HG02678 (cell line): Measurements from ENCODE around the gene FGFBP2.
"Not testable (repeated sequence)": the region's sequence is repeated elsewhere in the genome, so short reads cannot be mapped to it uniquely, and the experiment has no call there.

Experiments used
- ATAC-seq: cut with Tn5 transposase; IDR thresholded peaks from one replicate; pipeline ENCODE4 v1.9.1; 2021; ENCODE audit warnings: mild to moderate bottlenecking, moderate library complexity; ENCODE audit not compliant: unreplicated experiment

Gene FGFBP2

DNA sequence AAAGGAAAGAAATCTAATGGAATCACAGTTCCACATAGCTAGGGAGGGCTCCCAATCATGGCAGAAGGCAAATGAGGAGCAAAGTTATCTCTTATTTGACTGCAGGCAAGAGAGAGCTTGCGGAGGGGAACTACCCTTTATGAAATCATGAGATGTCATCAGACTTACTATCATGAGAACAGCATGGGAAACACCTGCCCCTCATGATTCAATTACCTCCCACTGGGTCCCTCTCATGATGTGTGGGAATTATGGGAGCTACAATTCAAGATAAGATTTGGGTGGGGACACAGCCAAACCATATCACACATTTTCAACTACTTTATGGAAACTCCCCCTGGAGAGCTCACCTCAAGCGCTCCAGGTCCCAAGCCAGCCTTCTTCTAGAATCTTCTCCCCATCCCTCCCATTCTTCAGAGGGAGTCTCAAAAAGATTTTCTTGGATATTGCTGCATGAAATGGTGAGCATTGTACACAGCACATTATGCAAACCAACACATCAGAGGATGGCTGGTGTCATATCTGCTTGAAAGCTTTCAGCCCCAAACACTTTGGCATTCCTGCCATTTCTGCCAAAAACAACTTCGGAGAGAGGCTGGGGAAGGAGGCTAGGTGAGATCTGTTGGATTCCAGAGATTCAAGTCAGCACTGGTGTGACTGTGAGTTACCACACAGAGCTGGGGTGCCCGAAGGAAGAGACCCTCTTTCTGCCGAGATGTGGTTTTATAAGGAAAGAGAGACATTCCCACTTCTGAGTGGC is 31.3 kb downstream of the FGFBP2 start:
- ATAC-seq = no peak

DNA sequence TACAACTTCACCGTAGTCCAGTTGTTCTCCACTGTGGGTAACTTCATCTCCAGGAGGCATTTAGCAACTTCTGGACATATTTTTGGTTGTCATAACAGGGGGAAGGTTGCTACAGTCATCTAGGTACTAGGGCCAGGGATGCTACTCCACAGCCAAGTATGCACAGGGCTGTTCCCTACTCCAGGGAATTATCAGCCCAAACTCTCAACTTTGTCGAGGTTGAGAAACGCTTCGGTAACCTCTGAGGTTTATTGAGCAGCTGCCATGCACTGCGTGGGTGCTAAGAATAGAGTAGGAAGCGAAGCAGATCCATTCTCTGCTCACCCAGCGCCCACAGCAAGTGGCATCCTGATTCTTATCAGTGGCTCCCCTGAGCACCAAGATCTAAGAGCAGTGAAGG is 32.7 kb downstream of the FGFBP2 start:
- no peak for ATAC-seq

DNA sequence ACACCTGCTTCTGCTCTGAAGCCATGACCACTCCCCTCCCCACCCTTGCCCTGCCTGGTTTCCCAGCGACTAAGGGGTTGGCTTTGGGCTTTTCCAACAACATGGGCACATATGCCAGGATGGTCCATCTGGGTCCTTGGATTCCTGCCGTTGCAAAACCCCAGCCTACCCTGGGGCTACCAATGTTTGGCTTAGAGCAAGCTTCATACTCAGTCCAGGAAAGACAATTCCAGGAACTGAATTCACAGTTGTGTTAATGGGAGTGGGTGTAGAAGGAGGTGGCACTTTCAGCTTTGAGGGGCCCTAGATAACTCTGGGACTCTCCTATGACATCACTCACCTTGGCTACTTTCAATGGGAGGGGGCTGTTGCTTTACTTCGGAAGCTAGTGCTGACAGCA is 33.4 kb downstream of the FGFBP2 start:
- no peak for ATAC-seq

DNA sequence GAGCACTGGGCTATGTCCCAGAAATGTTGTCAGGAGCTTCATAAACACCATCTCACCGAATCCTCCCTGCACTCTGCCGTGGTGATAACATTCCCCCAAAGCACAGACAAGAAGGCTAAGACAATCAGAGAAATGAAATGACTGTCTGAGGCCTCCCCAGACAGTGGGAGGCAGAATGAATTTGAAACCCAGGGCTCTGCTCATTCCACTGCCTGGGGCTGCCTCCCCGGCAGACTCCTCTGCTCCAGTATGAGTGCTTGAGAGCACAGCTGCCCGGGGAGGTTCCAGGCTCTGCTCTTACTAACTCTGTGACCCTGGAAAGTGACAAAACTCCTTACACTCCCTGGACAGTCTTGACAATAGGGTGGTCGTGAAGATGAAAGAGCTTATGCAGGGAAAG is 34.1 kb downstream of the FGFBP2 start:
- ATAC-seq = no peak

DNA sequence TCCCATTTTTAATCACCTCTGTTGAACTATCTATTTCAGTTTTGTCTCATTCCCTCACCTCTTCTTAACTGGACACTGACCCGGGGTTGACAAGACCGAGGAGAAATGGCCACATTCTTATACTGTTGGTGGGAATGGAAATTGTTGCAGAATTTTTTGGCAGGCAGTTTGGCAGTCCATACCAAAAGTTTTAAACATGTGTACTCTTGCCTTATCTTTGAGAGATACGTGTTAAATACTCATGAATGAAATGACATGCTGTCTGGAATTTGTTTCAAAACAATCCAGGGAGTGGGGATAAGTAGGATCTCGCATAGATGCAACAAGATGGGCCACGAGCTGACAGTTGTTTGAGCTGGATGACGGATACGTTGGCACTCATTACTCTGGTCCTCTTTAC is 36.5 kb downstream of the FGFBP2 start:
- ATAC-seq = no peak

DNA sequence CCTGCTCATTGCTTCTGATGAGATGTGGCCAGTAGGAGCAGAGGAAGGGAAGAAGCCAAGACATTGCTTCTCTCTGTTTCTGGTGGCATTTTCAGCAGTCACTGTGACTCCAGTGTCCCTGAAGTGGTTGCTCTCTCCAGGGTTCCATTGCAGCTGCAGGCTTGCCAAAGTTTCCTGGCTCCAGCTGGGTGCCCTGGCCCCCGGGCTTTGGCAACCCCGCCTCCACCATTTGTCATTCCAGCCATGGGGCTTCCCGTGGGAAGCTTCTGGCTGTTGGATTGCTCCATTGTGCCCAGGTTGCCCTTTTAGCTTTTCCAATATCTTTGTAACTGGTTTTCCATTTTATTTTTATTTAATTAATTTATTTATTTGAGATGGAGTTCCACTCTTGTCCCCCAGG is 37.1 kb downstream of the FGFBP2 start:
- no peak for ATAC-seq

DNA sequence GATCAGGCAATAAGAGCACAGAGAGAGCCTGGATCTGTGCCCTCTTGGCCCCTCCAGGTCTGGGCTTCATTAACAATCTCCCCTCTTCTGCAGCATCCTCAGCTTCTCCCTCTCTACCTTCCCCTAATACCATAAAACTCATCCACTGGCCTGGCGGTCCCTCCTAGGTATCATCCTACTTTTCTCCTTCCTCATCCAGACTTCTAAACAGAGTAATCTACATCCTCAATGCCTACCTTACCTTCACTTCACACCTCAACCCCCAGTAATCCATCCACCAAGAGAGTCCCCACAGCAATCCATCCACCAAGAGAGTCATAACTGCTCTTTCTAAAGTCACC is 41.4 kb downstream of the FGFBP2 start:
- ATAC-seq = no peak

DNA sequence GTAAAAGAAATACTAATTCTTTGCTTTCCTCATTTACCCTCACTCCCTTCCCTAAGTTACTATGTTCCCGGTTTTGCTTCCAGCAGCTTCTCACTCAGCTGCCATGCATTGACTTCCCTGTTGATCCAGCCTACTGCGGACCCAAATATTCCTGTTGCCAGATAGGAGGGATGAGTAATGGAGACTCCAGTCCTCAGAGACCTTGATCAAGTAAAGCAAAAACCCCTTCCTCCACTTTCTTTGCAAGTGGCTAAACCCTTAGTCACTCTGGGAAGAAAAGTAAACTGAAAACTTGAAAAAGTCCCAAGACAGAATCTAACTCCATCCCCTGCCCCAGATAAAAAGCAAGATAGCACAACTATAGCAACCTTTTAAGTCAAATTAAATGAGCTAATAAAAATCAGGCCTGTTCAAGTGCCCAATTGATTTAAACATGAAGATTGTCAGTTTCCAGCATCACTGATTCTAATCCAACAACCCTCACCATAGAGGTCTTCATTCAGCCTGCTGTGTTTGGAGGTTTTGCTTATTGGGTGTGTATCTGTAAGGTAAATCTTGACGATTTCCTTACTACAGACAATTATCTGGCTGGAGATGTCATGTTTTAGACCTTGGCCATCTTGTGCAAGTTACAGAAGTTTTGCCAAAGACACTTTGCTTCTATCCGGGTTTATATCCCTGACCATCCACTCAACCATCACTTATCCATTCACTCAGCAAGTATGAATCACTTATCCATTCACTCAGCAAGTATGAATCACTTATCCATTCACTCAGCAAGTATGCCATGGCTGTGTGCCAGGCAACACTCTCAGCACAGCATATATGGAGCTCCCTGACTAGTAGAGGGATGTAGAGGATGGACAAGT is 42.0 kb downstream of the FGFBP2 start:
- no peak for ATAC-seq

DNA sequence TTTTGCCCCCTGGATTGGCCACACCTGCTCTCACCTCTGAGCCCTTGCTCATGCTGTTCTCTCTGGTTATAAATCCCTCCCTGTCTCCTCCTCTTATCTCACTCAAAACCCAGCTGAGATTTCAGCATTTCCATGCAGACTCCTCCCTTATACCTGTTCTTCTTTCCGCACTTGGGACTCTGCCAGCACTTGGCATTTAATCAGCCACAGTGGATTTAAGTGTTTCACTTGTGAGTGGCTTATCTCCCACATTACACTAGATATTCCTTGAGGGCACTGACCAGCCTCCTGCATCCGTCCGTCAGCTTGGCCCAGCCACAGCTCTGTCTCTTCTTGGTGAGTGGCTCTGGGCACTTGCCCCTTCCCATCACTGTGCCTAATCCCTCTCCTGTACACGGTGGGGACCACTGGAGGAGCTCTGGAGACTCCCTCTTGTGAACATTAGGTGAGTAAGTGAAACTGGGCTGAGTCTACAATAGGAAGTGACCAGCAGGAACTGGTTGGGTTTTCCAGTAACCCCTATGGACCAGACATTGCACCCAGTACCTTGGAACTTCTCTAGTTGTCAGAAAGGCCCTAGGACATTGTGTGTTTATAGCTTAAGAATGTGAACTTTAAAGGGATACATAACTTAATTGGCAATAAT is 44.4 kb downstream of the FGFBP2 start:
- ATAC-seq = no peak

DNA sequence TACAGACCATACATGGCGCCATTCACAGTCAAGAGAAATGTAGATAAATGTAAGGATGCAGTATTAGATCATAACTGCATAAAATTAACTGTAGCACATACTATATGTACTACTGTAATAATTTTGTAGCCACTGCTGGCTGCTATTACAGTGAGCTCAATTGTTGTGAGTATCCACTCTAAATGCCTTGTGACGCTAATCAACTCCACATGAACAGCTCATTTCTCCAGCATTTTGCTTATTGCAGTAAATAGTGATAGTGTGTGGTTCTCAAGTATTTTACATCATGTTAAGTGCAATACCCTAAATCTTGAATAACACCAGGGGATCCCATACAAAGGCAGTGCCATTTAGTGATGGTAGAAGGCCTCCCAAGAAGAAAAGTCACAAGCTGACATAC is 45.7 kb downstream of the FGFBP2 start:
- ATAC-seq = no peak

DNA sequence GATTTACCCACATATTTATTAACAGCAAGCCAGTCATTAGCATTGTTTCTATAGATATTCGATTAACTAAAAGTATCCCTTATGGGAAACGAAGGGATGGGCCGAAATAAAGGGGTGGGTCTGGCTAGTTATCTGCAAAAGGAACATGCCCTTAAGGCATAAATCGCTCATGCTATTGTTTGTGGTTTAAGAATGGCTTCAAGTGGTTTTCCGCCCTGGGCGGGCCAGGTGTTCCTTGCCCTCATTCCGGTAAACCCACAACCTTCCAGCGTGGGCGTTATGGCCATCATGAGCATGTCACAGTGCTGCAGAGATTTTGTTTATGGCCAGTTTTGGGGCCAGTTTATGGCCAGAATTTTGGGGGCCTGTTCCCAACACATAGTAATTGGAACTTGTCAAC is 46.6 kb downstream of the FGFBP2 start:
- ATAC-seq = not testable (repeated sequence)

DNA sequence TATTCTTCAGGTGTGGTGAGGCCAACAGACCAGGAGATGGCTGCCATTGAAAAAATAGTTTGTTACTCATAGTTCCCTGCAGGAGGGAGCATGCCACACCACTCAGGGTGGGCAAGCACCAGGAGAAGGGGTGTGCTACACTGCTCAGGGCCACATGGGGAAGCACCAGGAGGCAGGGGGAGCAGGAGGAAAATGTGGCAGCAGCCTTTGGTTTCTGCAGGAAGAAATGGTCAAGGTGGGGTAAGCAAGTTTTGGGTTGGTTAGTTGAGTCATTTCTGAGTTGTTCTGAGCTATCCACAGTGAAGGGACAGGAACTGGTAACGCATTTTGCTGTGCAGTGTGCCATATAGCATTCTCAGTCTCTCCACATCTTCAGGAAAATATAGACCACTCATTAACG is 48.2 kb downstream of the FGFBP2 start:
- ATAC-seq = no peak

DNA sequence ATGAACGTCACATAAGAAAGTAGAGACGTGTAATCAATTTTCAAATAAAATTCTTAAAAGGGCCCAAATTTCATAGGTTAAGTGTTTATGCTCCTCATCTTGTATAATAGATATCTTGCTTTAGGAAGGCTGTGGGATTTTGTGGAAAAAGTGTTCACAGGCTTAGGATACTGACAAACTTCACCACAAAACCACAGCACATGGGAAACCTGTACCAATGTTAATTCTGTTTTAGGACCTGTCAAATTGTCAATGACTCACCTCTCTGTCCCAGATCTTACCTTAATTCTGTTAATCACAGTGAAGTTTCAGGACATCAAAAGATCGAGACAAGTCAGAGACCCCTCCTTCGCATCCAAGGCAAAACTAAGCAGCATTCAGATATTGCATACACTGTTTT is 48.7 kb downstream of the FGFBP2 start:
- no peak for ATAC-seq

DNA sequence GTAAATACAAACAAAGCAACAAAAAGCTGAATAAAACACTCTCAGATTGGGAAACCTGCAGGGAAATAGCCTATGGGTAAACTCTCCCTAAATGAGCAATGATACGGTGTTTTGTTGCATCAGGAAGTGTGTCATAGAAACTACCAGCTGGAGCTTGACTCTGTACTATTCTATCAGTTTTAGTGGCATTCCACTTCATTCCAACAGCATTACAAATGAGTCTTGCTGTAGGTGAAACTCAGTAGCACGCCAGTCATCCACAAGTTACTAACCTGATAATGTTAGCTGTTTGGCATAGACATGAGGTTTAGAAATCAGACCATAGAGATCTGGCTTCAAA is 49.4 kb downstream of the FGFBP2 start:
- no peak for ATAC-seq

DNA sequence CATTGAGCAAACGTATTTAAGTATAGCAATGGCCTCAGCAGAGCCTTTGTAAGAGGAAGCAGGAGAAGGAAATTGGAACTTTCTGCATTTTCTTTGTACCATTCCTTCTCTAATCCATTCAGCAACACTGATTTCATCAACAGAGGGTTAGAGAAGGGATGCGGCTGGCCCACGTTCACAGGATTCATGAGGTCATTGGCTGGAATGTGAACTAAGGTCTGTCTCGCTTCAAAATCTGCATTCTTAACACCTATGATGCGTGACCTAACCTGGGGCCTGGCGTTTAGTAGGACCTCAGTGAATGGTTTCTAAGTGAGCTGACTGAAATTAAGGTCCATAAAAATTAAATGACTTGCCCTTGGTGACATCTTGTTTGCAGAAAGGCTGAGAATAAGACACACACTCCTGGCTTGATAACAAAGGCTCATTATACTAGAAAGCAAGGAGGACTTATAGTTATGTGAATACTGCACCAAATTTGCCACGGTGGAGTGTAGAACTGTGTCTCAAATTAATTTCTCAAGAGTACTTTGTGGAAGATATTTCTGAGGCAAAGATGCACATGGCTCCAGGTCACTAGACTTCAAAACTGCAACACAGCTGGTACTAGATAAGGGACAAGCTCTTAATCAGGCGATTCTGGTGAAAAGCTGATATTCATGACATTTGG is 49.9 kb downstream of the FGFBP2 start:
- no peak for ATAC-seq

DNA sequence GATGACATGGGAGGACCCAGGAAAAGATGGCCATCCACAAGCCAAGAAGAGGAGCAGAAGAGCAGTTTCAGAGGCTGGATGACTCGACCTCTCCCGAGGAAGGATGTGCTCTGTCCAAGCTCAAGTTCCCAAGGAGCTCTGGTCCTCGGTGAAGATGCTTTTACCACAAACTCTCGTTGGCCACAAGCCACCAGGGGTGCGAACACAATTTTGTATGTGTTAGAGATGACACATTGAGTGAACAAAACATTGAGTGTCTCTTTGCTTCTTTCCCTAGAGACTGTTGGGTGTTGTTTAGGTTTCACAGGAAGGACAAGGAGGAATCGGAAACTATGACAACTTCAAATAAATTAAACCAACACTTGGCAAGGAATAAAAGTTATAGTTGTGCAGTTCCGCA is 50.7 kb downstream of the FGFBP2 start:
- no peak for ATAC-seq
